Gastrocnemius medialis (tissue), 4 donors: ENCODE measurements around the gene NT5DC3. TPM values are rescaled to one million over a fixed set of nuclear protein-coding genes. Genes with fewer than 3 reads are reported as not detected.
A peak's percentile ranks its signal among the peaks of the same experiment; 100 is the strongest.

Experiments used
- ATAC-seq, 2 donors: fragments of 150-250 bp; one replicate each; pipeline ENCODE4 v1.9.1; 2016
- DNase-seq, 2 donors: peaks; one replicate each; pipeline ENCODE4 v3.0.0-alpha.2; 2019
- H3K27ac ChIP-seq, 4 donors: fragments of 200-600 bp; sonication (generic); 1 replicate in 1 of 4; 2 replicates in 3 of 4; pipeline ENCODE4 v1.5.1; 2016 to 2018; ENCODE audit warnings: mild to moderate bottlenecking in 2 of 4, moderate library complexity in 1 of 4
- H3K27me3 ChIP-seq, 3 donors: fragments of 200-600 bp; sonication (generic) in 2 of 3; 1 replicate in 1 of 3; 2 replicates in 2 of 3; pipeline versions ENCODE4 v1.5.1 to v1.6.0; 2016 to 2019; ENCODE audit warnings: mild to moderate bottlenecking in 1 of 3, moderate library complexity in 1 of 3
- H3K36me3 ChIP-seq, 2 donors: fragments of 200-600 bp; sonication (generic) in 1 of 2; one replicate each; pipeline ENCODE4 v1.5.1; 2017 to 2018
- H3K4me1 ChIP-seq, 2 donors: fragments of 200-600 bp; sonication (generic) in 1 of 2; one replicate each; pipeline ENCODE4 v1.5.1; 2016 to 2017; ENCODE audit warnings: mild to moderate bottlenecking in 2 of 2
- H3K4me3 ChIP-seq, 4 donors: fragments of 200-600 bp; sonication (generic) in 3 of 4; 1 replicate in 1 of 4; 2 replicates in 3 of 4; pipeline ENCODE4 v1.5.1; 2016 to 2019; ENCODE audit warnings: mild to moderate bottlenecking in 2 of 4
- H3K9me3 ChIP-seq, 3 donors: fragments of 200-600 bp; sonication (generic) in 2 of 3; 1 replicate in 1 of 3; 2 replicates in 2 of 3; pipeline ENCODE4 v1.5.1; 2016 to 2019
- POLR2A ChIP-seq, 2 donors: fragments of 450-650 bp; IDR thresholded peaks; one replicate each; pipeline ENCODE4 v1.6.1; 2017; ENCODE audit warnings: antibody characterized with exemption in 2 of 2, mild to moderate bottlenecking in 2 of 2, moderate library complexity in 2 of 2
- in situ Hi-C, 4 donors: fragments of 200-750 bp; cut with MboI; loops; one replicate each; pipeline versions ENCODE4 v1.15.0 to v1.8.0; 2017; ENCODE audit warnings: low sequenced_read_pairs in 4 of 4
- intact Hi-C: fragments of 100-400 bp; cut with DNase I; formaldehyde crosslinking; loops from one replicate; pipeline ENCODE4 v1.15.1; 2023; ENCODE audit warnings: low total_unique reads
- total RNA-seq, 4 donors: library from RNA; depleted of rRNA; stranded (reverse); fragments of >200 nt; gene quantifications; one replicate each; pipeline versions ENCODE4 v1.1.0 to v1.2.3, GENCODE V29; 2016
- TF ChIP-seq, protein P1 (sequence below), 5 experiments: fragments of 450-650 bp in 3 of 5; fragments of 200-600 bp in 2 of 5; sonication (generic) in 2 of 5; IDR thresholded peaks in 4 of 5; conservative IDR thresholded peaks in 1 of 5; 1 replicate in 4 of 5; 2 replicates in 1 of 5; pipeline ENCODE4 v1.5.1; 2016 to 2019; ENCODE audit warnings: antibody characterized with exemption in 5 of 5, mild to moderate bottlenecking in 3 of 5, moderate library complexity in 3 of 5

Gene NT5DC3
- total RNA-seq, 4 donors from 2014 or later, result 8.8 to 18.7 (median 13.9) TPM

DNA sequence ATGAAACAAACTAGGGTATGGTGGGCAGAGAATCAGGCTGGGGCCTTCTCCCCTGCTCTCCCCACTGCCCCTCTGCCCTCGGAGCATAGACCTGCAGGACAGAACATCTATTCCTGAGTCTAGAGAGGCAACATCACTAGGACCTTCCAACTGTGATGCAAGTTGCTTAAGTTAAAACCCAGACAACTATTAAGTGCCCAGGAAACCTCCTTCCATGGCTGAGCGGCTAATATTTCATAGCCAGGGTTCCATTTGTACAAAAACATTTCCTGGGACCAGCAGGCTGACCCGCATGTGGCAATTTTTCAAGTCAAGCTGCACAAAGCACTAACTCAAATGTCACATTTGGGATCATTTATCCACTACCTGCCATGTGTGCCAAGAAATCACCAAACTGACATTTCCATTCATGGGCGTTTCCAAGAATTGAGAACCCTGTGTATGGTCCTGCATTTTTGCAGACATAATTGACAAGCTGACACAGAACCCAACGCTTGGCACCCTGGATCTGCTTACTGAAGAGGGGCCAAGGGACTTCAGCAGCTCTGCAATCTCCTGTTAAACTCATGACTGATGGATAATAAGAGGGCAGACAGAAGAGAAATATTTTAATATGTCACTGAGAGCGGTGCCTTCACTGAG, 32.7 kb downstream of the NT5DC3 start:
- H3K27ac ChIP-seq, result peak overlapping the region; percentile 45 to 61 (median 52)
- no peak for TF ChIP-seq POLR2A (IDR thresholded peaks at IDR 0.05)
- TF ChIP-seq, protein P1, sequence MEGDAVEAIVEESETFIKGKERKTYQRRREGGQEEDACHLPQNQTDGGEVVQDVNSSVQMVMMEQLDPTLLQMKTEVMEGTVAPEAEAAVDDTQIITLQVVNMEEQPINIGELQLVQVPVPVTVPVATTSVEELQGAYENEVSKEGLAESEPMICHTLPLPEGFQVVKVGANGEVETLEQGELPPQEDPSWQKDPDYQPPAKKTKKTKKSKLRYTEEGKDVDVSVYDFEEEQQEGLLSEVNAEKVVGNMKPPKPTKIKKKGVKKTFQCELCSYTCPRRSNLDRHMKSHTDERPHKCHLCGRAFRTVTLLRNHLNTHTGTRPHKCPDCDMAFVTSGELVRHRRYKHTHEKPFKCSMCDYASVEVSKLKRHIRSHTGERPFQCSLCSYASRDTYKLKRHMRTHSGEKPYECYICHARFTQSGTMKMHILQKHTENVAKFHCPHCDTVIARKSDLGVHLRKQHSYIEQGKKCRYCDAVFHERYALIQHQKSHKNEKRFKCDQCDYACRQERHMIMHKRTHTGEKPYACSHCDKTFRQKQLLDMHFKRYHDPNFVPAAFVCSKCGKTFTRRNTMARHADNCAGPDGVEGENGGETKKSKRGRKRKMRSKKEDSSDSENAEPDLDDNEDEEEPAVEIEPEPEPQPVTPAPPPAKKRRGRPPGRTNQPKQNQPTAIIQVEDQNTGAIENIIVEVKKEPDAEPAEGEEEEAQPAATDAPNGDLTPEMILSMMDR (IDR thresholded peaks at IDR 0.05 in 4 of 5, conservative IDR thresholded peaks at IDR 0.05 in 1 of 5), result no peak
- no peaks in the 10 kb centered on the region for H3K27me3 ChIP-seq
- no peak overlapping the region for H3K4me3 ChIP-seq
- intact Hi-C loops (loop anchor here (10.0 kb wide), 1 partner anchor 476 kb away; no protein-coding TSS in a partner anchor), in situ Hi-C loops (no loop called here)
- DNase-seq, result peak; percentile 16 to 32
- H3K9me3 ChIP-seq, result no peaks in the 10 kb centered on the region
- H3K36me3 ChIP-seq, result no peaks in the 10 kb centered on the region
- peaks cover 20 to 26% of the 10 kb centered on the region in 2 donors for H3K4me1 ChIP-seq
- ATAC-seq, result peak; percentile 79 to 84

DNA sequence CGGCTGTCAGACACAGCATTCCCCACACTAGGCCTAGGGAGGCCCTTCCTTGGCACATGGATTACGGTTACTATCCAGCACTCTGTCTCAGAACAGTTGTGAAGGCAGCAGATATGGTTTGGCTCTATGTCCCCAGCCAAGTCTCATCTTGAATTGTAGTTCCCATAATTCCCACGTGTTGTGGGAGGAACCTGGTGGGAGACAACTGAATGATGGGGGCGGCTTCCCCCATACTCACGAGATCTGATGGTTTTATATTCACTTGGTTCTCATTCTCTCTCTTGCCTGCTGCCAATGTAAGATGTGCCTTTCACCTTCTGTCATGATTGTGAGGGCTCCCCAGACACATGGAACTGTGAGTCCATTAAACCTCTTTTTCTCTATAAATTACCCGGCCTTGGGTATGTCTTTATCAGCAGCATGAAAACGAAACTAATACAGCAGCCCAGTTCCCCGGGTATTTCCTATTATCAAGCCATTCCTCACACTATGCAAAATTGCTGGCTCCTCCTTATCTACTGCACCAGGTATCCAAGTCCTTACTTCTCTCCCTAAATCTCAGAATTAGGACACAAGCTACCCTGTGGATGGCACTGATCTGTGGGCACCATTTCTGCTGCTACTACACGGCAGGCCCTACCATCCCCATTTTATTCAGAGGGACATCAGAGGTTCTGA, 33.3 kb downstream of the NT5DC3 start:
- peak overlapping the region; percentile 45 to 61 (median 52) for H3K27ac ChIP-seq
- intact Hi-C loops, result loop anchor here (10.0 kb wide), 1 partner anchor 477 kb away; no protein-coding TSS in a partner anchor
- peaks cover 21 to 26% of the 10 kb centered on the region in 2 donors for H3K4me1 ChIP-seq

DNA sequence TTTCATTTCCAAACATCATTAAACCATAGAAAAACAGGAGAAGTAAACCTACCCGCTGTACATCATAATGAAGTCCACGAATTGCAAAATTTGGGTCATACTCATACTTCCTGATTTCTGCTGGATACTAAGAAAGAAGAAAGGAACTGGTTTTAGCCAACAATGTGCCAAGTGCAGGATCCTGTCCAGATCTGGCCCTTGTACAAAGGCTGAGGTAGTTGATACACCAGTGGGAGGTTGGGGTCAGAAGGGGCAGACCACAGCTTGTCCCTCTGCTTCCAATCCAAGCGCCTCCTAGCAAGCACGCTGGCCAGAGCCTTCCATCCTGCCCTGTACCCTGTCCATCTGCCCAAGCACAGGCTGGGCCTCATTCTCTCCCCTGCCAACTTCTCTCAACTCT, 34.2 kb downstream of the NT5DC3 start:
- H3K27ac ChIP-seq, result no peak overlapping the region
- intact Hi-C loops (loop anchor here (10.0 kb wide), 1 partner anchor 478 kb away; no protein-coding TSS in a partner anchor), in situ Hi-C loops (no loop called here)
- ATAC-seq (no peak), DNase-seq (no peak)
- no peak overlapping the region for H3K4me3 ChIP-seq
- TF ChIP-seq, protein P1 (IDR thresholded peaks at IDR 0.05 in 4 of 5, conservative IDR thresholded peaks at IDR 0.05 in 1 of 5), result no peak
- no peak for TF ChIP-seq POLR2A (IDR thresholded peaks at IDR 0.05)
- H3K4me1 ChIP-seq, result peaks cover 30 to 33% of the 10 kb centered on the region in 2 donors
- no peaks in the 10 kb centered on the region for H3K27me3 ChIP-seq
- no peaks in the 10 kb centered on the region for H3K36me3 ChIP-seq
- H3K9me3 ChIP-seq, result no peaks in the 10 kb centered on the region

More for the DNA sequence above, 33.3 kb downstream of the NT5DC3 start:
- Histone ChIP-seq H3K27me3 (no peaks in the 10 kb centered on the region), H3K9me3 (no peaks in the 10 kb centered on the region), H3K36me3 (no peaks in the 10 kb centered on the region), H3K4me3 (no peak overlapping the region)
- no peak for DNase-seq
- in situ Hi-C loops, result no loop called here
- TF ChIP-seq POLR2A (IDR thresholded peaks at IDR 0.05), result no peak
- TF ChIP-seq, protein P1 (IDR thresholded peaks at IDR 0.05 in 4 of 5, conservative IDR thresholded peaks at IDR 0.05 in 1 of 5), result no peak
- no peak for ATAC-seq

DNA sequence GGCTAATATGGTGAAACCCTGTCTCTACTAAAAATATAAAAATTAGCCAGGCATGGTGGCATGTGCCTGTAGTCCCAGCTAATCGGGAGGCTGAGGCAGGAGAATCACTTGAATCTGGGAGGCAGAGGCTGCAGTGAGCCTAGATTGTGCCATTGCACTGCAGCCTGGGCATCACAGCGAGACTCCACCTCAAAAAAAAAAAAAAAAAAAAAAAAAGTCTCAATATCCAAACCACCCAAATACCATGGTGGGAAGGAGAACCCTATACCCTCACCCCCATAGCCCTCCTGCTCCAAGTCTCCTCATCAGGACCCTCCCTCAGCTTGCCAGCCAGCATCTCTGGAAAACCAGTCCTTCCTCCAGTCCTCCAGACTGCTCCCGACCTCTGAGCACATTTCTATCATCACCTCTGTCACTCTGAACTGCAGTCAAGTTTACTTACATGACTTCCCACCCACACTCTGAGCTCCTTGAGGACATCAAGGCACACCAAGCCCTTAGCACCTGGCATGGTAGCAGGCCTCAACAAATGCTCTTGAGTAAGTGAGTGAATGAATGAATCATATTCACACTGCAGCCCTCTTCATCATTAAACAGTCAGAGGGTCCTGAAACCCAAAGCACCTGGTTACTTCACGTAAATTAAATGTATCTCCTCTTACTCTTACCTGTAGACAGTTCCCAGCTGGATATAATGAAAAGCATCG, 35.2 kb downstream of the NT5DC3 start:
- peaks cover 36 to 41% of the 10 kb centered on the region in 2 donors for H3K4me1 ChIP-seq
- intact Hi-C loops (loop anchor here (10.0 kb wide), 1 partner anchor 479 kb away; no protein-coding TSS in a partner anchor), in situ Hi-C loops (no loop called here)
- no peaks in the 10 kb centered on the region for H3K36me3 ChIP-seq
- ATAC-seq (no peak), DNase-seq (no peak)
- no peaks in the 10 kb centered on the region for H3K9me3 ChIP-seq
- H3K27me3 ChIP-seq, result no peaks in the 10 kb centered on the region
- no peak for TF ChIP-seq POLR2A (IDR thresholded peaks at IDR 0.05)
- TF ChIP-seq, protein P1 (IDR thresholded peaks at IDR 0.05 in 4 of 5, conservative IDR thresholded peaks at IDR 0.05 in 1 of 5), result no peak
- H3K27ac ChIP-seq, result no peak overlapping the region
- no peak overlapping the region for H3K4me3 ChIP-seq
